Hematopoietic multipotent progenitor cell treated with erythropoietin and hydrocortisone succinate and interleukin-3 and kit ligand, for 8 days (in vitro differentiated cells): Measurements from ENCODE around the gene SUB1.
A peak's percentile ranks its signal among the peaks of the same experiment; 100 is the strongest.
"Not testable (repeated sequence)": the region's sequence is repeated elsewhere in the genome, so short reads cannot be mapped to it uniquely, and the experiment has no call there.

Source experiments
- DNase-seq: peaks from one replicate; pipeline ENCODE4 v3.0.0-alpha.2; 2015

The SUB1 gene

DNA sequence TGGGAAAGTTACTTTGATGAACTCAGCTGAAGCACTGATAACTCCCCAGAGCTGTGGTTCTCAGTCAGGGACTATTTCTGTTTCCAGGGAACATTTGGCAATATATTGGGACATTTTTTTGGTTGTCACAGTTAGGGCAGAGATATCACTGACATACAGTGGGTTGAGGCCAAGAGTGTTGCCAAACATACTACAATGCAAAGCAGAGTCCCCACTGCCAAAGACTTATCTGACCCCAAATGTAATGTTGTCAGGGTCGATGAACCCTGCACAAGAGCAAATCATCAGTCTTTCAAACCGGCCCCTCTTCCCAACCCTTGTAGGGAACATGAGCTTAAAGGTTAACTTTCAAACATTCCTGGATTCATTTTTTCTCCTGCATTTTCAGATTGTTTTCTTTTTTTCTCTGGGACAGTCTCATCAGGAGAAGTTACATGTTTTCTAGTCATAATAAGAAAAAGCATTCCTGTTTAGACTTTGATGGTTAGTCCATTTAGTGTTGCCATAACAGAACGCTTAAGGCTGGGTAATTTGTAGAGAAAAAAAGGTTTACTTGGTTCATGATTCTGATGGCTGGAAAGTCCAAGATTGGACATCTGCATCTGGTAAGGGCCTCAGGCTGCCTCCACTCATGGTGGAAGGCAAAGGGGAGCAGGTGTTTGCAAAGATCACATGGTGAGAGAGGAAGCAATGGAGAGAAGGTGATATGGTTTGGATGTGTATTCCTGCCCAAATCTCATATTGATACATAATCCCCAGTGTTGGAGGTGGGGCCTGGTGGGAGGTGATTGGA lies 18.8 kb upstream of the SUB1 start:
- DNase-seq = no peak

DNA sequence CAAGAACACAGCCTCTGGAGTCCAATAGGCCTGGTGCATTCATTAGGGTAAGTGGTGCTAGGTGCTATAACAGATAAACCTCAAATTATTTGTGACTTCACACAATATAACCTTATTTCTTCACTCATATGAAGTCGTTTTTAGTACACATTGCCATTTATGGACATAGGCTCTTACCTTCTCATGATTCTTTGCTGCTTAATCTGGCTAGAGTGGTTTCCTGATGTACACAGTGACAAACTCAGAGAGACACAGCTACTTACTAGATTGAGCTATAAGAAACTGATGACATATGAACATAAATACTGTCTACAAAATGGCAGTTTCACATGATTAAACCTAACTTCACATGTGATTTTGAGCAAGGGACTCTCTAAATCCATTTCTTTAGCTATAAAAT lies 14.2 kb upstream of the SUB1 start:
- DNase-seq = no peak

DNA sequence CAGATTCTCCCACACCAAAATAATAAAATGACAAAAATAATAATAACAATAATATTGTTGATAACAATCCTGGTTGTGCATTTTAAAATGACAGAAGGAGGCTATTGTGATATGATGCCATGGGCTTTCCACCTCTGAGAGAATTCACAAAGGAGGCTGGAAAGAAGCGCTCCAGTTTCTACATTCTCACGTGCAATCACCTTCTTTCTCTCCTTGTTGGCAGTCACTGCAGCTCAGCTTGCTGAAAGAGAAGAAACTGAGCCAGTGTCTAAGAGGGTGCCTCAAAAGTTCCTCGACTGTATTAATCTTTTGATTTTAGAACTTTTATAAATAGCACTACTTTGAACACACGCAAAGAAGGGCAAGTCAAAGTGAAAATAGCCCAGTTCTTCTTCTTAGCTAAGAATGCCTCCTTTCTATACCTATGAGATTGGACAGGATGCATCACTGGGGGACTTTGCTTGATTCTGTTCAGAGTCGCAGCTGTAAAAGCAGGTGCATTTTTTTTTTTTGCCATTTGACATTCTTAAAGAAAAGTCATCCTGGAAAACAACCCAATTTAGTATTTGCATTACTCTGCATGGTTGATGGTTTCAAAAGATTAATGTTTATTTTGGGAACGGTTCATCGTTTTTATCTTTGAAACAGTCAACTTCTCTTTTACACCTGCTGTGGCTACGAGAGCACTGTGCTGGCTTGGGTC lies 12.4 kb upstream of the SUB1 start:
- DNase-seq = no peak

DNA sequence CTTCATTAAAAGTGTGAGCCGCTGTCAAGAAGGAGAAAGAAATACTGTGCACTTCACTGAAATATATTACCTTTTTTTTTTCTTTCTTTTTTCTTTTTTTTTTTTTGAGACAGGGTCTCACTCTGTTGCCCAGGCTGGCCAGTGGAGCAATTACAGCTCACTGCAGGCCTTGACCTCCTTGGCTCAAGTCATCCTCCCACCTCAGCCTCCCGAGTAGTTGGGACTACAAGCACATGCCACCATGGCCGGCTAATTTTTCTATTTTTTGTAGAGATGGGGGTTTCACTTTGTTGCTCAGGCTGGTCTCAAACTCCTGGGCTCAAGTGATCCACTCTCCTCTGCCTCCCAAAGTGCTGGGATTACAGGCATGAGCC lies 11.9 kb upstream of the SUB1 start:
- DNase-seq = not testable (repeated sequence)

DNA sequence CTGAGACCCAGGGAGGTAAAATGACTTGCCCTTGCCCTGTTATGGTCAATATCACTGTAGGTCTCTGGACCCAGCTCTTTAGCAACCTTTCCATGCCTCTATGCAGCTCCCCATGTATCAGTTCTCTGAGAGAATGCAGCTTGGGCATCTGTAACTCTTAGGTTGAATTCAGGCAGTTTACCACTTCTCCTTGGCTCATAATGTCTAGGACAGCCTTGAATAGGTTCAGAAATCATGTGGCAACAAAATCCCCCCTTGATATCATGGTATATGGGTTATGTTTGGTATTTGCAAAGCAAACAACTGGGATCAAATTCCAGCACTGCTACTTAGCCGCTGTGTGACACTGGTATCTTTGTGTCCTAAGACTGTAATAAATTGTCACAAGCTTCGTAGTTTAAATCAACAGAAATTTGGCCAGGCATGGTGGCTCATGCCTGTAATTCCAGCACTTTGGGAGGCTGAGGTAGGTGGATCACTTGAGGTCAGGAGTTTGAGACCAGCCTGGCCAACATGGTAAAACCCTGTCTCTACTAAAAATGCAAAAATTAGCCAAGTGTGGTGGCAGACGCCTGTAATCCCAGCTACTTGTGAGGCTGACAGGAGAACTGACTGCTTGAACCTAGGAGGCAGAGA lies 10.7 kb upstream of the SUB1 start:
- DNase-seq = no peak

DNA sequence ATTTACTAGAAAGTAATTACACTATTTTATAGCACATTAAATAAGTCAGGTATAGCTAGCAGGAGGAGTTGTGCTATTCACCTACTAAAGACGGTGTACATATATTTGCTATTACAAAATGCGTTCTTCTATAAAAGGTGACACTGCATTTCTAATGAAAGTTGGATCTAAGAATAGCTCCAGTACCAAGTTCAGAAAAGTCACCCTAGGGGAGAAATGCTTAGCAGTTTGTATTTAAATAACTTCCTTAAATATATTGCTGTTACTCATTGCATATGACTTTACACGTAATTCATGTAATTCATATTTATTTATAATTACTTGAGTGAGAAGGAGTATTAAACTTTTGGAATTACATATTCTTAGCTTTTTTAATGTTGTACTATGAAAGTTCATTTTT lies 7.0 kb upstream of the SUB1 start:
- DNase-seq = no peak

DNA sequence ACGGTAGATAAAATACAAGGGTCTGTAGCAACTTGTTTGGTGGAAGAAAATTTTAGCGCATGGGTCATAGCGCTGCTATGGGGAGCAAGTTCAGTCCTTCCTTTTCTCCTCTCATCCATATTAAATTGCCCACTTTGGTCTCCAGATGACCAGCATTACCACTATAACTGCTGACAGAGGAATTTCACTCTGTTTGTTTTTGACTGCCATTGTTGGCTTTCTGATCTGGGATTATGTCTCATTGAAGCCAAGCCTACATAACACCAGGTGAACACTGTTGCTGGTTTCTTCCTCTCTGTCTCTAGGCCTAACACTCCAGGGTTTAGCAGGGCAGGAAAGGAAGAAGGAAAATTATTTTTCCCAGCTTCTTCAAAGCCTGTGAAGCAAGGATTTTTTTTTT lies 6.6 kb upstream of the SUB1 start:
- DNase-seq = no peak

DNA sequence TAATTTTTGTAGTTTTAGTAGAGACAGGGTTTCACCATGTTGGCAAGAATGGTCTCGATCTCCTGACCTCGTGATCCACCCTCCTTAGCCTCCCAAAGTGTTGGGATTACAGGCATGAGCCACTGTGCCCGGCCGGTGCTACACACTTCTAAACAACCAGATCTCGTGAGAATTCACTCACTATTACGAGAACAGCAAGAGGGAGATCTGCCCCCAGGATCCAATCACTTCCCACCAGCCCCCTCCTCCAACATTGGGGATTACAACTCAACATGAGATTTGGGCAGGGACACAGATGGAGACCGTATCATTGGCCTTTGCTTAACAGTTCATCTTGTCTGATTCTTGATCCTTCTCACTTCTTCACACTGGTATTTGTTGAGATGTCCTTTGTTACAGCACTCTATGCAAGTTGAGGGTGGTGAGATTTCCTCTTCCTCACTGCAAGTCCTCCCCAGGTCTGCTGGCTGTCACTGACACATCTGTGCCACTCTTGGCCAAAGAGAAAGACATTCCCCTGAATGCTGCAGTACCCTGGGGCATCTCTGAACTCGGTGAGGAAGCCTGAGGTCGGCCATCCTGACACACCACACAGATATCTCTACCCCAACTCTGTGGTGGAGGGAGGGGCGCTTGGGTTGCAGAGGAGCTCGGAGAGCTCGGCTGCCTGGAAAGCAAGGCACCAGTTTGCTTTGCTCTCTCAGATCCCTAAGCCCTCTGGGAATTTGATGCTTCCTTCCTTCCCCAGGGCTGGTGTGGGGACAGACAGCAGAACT lies 4.2 kb upstream of the SUB1 start:
- DNase-seq = no peak

DNA sequence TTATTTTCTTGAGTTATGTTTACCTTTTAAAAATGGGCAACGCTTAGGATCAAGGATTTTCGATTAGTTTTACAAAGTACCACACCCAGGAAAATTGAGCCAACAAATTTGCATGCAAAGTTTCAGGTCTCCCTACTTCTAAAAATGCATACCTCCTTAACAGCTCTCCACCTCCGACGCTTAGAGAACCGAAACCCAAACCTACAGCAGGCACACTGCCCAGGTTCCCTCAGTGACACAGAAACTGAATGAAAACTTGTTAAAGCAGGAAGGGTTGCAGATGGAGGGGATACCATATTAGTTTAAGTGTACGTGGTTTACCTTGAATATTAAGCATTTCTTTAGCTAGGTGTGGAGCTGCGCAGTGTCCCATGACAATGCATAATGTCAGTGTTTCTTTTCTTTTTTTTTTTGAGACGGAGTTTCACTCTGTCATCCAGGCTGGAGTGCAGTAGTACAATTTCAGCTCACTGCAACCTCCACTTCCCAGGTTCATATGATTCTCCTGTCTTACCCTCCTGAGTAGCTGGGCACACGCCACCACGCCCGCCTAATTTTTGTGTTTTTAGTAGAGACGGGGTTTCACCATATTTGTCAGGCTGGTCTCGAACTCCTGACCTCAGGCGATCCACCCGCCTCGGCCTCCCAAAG lies 1.6 kb upstream of the SUB1 start:
- DNase-seq = no peak

DNA sequence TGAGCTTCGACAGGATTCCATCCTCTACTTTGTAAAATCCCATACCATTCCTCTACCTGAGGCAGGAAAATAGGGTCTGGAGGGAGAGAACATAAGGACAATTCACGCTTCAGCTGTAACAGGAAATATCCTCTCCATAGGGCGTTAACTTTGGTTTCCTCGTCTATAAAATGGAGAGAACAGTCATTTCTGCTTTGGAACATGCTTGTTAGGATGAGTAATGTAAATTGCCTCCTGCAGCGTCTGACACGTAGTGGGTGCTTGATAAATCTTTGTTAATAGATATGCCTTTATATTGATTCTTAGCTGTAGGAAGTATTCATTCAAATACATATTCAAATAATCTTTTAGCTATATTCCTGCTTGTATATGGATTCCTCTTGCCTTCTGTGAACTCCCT lies 711 bp upstream of the SUB1 start:
- DNase-seq = no peak

DNA sequence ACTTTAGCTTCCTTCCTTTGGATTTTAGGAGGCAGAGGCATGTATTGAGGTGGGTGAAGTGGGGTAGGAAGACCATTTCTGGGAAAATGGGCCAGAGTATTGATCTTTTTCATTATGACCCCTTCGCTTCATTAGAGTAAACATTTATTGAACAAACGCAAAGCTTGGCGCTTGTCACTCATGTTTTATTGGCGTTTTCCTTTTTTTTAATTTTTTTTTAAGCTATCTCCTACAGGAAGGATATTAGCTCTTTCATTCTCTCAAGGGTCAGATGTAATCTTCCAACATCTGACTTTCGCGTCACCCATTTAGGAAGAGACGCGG lies 273 bp upstream of the SUB1 start:
- no peak for DNase-seq

DNA sequence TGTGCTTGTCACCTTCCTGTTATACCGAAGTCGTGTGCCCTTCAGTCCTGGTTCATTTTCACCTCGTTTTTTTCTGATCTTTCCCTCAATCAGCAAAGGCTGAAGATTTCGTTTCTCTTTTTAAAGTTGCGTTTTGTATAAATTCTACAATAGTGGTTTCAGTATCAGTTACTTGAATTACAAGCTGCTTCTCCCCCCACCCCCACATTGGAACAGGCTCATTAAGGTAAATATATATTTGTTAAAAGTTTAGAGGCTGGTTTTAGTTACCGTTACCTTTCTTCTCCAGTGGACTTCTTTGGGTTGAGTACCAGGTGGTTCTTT lies 881 bp downstream of the SUB1 start:
- DNase-seq = no peak

DNA sequence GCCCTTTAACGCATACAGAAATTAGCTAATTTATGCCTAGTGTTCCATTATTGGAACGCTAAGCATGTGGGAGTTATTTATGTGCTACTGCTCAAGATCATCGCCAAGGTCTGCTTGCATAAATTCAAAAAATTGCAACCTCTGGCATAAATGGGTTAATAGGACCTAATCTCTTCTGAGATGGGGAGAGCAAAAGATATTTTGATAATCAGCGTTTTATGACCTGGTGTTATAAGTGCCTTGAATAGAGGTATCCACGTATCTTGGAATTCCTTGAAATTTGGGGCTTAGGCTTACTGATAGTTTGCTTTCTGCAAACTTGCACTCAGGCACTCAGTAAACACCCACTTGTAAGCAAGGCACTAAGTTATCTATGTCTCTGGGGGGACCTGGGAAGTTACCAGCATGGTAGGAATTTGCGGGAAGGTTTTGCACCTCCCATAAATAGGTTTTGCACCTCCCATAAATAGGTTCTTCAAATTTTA lies 1.8 kb downstream of the SUB1 start:
- no peak for DNase-seq

DNA sequence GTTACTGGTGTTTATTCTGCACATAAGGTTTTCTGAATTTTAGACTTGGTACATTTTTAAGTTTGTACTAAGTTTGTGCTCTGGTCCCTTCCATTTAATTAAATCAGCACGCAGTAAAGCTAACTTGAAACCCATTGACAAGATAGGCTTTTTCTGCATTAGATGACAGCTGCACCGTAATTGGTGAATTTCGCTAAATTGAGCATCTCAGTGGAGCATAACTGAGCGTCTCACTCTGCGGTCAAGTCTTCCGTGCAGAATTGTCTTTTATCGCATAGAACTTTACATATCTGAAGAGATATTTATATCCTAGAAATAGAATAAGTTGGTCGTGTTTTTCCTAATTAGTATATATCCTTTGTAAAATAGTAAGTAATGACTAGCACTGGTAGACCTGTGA lies 4.1 kb downstream of the SUB1 start:
- no peak for DNase-seq

DNA sequence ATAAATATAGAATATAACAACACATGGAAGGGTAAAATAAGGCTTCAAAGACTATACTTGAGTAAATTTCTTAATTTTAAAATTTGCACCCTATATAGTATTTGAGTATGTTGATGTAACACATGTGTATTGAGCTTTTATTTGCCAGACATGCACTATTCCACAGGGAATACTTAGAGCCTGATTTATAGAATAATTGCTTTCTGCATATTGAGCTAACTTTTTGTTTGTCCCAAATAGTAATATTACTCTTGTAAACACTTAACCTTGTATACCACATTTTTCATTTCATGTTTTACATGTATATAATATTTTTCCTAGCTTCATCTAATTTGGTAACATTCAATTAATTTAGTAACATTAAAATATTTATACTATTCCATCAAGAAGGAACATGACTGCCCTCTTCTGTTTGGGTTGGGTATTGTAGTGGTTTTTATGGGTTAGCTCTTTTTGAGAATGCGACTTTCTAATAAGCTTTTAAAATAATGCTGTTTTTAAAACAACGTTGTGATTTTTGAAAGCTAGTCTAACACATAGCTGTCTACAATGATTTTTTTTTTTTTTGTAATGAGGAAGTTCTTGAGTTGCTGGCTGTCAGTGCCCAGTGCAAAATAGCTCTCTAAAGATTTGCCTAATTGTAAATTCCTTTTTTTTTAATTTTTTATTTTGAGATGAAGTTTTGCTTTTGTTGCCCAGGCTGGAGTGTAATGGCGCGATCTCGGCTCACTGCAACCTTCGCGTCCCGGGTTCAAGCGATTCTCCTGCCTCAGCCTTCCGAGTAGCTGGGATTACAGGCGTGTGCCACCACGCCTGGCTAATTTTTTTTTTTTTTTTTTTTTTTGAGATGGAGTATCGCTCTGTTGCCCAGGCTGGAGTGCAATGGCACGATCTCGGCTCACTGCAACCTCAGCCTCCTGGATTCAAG lies 4.8 kb downstream of the SUB1 start:
- DNase-seq = peak; percentile 78

DNA sequence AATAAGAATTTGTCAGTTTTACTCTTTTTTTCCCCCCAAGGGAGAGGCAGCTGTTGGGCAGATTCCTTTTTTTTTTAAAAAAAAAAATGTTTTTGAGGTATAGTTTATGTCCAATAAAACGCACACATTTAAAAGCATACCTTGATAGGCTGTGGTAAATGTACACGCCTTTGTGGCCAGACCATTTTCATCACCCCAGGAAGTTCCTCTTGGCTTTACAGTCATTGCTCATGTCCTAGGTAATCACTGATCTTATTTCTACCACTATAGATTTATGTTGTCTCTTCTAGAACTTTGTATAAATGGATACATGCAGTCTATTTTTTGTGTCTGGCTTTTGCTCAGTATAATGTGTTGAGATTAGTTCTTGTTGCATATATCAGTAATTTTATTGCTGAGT lies 9.8 kb downstream of the SUB1 start:
- DNase-seq = no peak

DNA sequence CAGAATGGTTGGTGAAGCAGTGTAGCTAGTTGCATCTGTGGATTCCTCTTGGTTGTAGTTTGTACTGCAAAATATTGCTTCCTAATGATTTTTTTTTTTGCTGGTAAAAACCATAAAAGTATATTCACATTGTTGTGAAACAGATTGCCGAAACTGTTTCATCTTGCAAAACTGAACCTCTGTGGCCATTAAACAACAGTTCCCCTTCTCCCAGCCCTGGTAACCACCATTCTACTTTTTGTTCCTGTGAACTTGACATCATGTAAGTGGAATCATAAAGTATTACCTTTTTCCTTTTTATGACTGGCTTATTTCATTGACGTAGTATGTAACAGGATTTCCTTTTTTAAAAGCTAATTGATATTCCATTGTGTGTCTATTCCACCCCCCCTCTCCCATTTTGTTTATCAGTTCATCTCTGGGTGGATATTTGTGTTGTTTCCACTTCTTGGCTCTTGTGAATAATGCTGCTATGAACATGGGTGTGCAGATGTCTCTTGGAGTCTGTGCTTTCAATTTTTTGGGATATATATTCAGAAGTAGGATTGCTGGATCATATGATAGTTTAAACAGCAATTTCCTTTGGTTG lies 11.8 kb downstream of the SUB1 start:
- DNase-seq = no peak

DNA sequence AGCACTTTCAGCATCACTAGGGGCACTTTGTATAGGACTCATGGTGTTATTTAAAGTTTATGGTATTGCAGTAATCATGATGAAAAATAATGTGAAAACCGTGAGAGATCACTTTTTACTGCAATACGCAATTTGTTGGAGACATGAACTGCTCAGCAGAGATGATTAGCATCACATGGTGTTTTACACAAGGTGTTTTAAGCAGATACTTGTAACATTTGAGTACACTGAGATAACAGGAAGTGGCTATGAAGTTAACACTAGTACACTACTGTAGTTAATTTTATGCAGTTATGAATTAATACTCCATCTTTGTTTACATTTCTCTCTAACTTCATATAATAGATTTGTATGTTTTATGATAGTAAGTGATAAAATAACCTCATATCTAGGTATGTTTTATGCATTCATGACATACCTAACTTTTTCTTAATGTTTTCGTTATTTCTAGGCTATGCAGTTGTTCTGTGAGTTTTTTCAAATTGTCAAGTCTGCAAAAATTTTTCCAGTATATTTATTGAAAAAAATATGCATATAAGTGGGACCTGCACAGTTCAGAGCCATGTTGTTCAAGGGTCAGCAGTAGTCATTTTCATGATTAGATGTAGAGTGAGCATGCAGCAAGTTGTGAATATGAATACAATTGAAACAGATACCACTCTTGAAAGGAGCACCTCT lies 13.0 kb downstream of the SUB1 start:
- peak; percentile 73 for DNase-seq

DNA sequence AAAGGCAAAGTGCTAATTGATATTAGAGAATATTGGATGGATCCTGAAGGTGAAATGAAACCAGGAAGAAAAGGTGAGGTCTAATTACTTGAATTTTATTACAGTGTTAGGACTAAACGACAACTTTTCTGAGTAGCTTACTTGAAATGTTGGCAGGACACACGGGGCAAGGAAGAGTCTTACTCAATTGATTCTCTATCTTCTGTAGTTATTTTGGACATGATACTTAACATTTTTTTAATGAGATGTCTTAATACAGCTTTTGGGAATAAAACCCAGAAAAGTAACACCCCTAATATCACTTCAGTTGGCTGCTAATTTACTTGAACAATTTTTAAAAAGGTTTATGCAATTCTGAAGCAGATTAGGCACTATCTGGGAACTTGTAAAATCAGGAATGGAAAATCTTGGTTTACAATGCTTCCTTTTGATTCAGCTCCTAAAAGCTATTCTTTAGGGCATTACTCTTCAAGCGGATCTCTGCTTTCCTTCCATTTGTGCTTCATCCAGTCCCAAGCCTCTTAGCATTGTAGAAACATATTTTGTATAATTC lies 13.7 kb downstream of the SUB1 start:
- no peak for DNase-seq

DNA sequence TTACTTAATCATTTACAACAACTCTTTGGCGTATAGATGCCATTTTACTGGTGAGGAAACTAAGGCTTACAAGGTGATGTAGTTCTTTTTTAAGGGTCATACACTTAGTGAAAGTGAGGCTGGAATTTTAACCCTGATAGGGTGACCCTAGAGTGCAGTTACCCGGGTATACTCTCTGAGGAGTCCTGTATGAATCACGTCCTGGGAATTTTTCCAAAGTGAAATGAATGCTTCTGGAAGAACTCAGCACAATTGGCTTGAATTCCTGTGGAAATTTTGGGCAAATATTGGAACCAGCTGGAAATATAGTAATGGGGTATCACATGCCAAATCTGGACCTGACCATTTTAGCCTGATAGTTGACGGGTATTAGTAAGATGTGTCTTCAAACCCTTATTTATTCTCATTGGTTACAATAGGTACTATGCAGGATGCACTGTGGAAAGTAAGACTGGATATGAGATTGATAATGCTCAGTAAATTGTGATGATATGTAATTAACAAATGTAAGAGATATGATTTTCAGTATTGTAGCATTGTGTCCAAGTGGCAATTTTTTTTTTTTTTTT lies 14.8 kb downstream of the SUB1 start:
- no peak for DNase-seq
